Measurements from ENCODE around the gene PCDHGB1.
"Not testable (repeated sequence)": the region's sequence is repeated elsewhere in the genome, so short reads cannot be mapped to it uniquely, and the experiment has no call there.

PCDHGB1 gene

GRCh38 chr5:141346017-141346416, 3.9 kb upstream of the PCDHGB1 start:
- DNase-seq = not testable (repeated sequence)

GRCh38 chr5:141351591-141351990, 1.7 kb downstream of the PCDHGB1 start:
- DNase-seq = no peak

- no peak for DNase-seq
Measured at GRCh38 chr5:141354900-141355469, 5.1 kb downstream of the PCDHGB1 start, which contains the start of gene PCDHGA4. TSS of gene PCDHGA4 (plus strand) at chr5:141355021. CDS start at chr5:141355108, 87 bp downstream.

- DNase-seq = no peak
Measured at GRCh38 chr5:141355641-141356040, 5.7 kb downstream of the PCDHGB1 start.

- no peak for DNase-seq
Measured at GRCh38 chr5:141356133-141356532, 6.2 kb downstream of the PCDHGB1 start.

GRCh38 chr5:141356950-141357349, 7.1 kb downstream of the PCDHGB1 start:
- DNase-seq = no peak

GRCh38 chr5:141359790-141360426, 10.0 kb downstream of the PCDHGB1 start, which contains the start of gene PCDHGB2:
TSS of gene PCDHGB2 (plus strand) at chr5:141359994. CDS start at chr5:141360136, 142 bp downstream.
- DNase-seq = no peak

- DNase-seq = no peak
Measured at GRCh38 chr5:141360685-141361084, 10.8 kb downstream of the PCDHGB1 start.

GRCh38 chr5:141362719-141363118, 12.8 kb downstream of the PCDHGB1 start:
- no peak for DNase-seq

GRCh38 chr5:141363952-141364660, 14.2 kb downstream of the PCDHGB1 start, which contains the start of gene PCDHGA5:
TSS of gene PCDHGA5 (plus strand) at chr5:141364162. CDS start at chr5:141364331, 169 bp downstream.
- DNase-seq = no peak

- no peak for DNase-seq
Measured at GRCh38 chr5:141366016-141366896, 16.4 kb downstream of the PCDHGB1 start.

GRCh38 chr5:141369994-141370848, 20.3 kb downstream of the PCDHGB1 start, which contains the start of gene PCDHGB3:
TSS of gene PCDHGB3 (plus strand) at chr5:141370242. CDS start at chr5:141370395, 153 bp downstream.
- DNase-seq = no peak

- DNase-seq = no peak
Measured at GRCh38 chr5:141371572-141372475, 21.9 kb downstream of the PCDHGB1 start.

GRCh38 chr5:141373673-141374317, 23.9 kb downstream of the PCDHGB1 start, which contains the start of gene PCDHGA6:
TSS of gene PCDHGA6 (plus strand) at chr5:141373891. CDS start at chr5:141374084, 193 bp downstream.
- DNase-seq = no peak

- no peak for DNase-seq
Measured at GRCh38 chr5:141374627-141375026, 24.7 kb downstream of the PCDHGB1 start.

GRCh38 chr5:141375444-141376155, 25.7 kb downstream of the PCDHGB1 start:
- not testable (repeated sequence) for DNase-seq

- DNase-seq = no peak
Measured at GRCh38 chr5:141382469-141383294, 32.8 kb downstream of the PCDHGB1 start, which contains the start of gene PCDHGA7. TSS of gene PCDHGA7 (plus strand) at chr5:141382742. CDS start at chr5:141382900, 158 bp downstream.

- DNase-seq = no peak
Measured at GRCh38 chr5:141383345-141383744, 33.4 kb downstream of the PCDHGB1 start.
